PC-9 (cell line): ENCODE data around the gene NTM.

ENCODE experiments used
- EZH2 ChIP-seq: fragments of 200-600 bp; sonication (generic); IDR thresholded peaks from 2 replicates; pipeline ENCODE4 v1.8.0; 2017; ENCODE audit warnings: antibody characterized with exemption, low read depth
- TF ChIP-seq, protein P1 (sequence below): fragments of 200-600 bp; sonication (generic); conservative IDR thresholded peaks from 2 replicates; pipeline ENCODE4 v1.6.1; 2017; ENCODE audit warnings: mixed run types, antibody characterized with exemption, mild to moderate bottlenecking, moderate library complexity

- TF ChIP-seq, protein P1, sequence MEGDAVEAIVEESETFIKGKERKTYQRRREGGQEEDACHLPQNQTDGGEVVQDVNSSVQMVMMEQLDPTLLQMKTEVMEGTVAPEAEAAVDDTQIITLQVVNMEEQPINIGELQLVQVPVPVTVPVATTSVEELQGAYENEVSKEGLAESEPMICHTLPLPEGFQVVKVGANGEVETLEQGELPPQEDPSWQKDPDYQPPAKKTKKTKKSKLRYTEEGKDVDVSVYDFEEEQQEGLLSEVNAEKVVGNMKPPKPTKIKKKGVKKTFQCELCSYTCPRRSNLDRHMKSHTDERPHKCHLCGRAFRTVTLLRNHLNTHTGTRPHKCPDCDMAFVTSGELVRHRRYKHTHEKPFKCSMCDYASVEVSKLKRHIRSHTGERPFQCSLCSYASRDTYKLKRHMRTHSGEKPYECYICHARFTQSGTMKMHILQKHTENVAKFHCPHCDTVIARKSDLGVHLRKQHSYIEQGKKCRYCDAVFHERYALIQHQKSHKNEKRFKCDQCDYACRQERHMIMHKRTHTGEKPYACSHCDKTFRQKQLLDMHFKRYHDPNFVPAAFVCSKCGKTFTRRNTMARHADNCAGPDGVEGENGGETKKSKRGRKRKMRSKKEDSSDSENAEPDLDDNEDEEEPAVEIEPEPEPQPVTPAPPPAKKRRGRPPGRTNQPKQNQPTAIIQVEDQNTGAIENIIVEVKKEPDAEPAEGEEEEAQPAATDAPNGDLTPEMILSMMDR: no peak
- no peak for TF ChIP-seq EZH2
These were observed 312.1 kb downstream of the NTM start for GRCh38 chr11:131682373-131683015.
